GM10266 (cell line): ENCODE data around the gene USP10.

Source experiments
- DNase-seq: peaks from one replicate; pipeline ENCODE4 v3.0.0; 2012; ENCODE audit errors: extremely low spot score
- TF ChIP-seq, protein P1 (sequence below): IDR thresholded peaks from 2 replicates; pipeline ENCODE4 v1.5.1; 2012; ENCODE audit warnings: mild to moderate bottlenecking, low read depth; ENCODE audit not compliant: control insufficient read depth, insufficient read depth; ENCODE audit errors: missing control alignments

USP10 gene, protein sequence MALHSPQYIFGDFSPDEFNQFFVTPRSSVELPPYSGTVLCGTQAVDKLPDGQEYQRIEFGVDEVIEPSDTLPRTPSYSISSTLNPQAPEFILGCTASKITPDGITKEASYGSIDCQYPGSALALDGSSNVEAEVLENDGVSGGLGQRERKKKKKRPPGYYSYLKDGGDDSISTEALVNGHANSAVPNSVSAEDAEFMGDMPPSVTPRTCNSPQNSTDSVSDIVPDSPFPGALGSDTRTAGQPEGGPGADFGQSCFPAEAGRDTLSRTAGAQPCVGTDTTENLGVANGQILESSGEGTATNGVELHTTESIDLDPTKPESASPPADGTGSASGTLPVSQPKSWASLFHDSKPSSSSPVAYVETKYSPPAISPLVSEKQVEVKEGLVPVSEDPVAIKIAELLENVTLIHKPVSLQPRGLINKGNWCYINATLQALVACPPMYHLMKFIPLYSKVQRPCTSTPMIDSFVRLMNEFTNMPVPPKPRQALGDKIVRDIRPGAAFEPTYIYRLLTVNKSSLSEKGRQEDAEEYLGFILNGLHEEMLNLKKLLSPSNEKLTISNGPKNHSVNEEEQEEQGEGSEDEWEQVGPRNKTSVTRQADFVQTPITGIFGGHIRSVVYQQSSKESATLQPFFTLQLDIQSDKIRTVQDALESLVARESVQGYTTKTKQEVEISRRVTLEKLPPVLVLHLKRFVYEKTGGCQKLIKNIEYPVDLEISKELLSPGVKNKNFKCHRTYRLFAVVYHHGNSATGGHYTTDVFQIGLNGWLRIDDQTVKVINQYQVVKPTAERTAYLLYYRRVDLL

GRCh38 chr16:84699712-84700445, at the start of gene USP10:
Gene USP10 (plus strand): TSS chr16:84700000. CDS start chr16:84700091, 91 bp downstream.
- TF ChIP-seq, protein P1, sequence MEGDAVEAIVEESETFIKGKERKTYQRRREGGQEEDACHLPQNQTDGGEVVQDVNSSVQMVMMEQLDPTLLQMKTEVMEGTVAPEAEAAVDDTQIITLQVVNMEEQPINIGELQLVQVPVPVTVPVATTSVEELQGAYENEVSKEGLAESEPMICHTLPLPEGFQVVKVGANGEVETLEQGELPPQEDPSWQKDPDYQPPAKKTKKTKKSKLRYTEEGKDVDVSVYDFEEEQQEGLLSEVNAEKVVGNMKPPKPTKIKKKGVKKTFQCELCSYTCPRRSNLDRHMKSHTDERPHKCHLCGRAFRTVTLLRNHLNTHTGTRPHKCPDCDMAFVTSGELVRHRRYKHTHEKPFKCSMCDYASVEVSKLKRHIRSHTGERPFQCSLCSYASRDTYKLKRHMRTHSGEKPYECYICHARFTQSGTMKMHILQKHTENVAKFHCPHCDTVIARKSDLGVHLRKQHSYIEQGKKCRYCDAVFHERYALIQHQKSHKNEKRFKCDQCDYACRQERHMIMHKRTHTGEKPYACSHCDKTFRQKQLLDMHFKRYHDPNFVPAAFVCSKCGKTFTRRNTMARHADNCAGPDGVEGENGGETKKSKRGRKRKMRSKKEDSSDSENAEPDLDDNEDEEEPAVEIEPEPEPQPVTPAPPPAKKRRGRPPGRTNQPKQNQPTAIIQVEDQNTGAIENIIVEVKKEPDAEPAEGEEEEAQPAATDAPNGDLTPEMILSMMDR: no peak
- DNase-seq: peak; percentile 99

DNA sequence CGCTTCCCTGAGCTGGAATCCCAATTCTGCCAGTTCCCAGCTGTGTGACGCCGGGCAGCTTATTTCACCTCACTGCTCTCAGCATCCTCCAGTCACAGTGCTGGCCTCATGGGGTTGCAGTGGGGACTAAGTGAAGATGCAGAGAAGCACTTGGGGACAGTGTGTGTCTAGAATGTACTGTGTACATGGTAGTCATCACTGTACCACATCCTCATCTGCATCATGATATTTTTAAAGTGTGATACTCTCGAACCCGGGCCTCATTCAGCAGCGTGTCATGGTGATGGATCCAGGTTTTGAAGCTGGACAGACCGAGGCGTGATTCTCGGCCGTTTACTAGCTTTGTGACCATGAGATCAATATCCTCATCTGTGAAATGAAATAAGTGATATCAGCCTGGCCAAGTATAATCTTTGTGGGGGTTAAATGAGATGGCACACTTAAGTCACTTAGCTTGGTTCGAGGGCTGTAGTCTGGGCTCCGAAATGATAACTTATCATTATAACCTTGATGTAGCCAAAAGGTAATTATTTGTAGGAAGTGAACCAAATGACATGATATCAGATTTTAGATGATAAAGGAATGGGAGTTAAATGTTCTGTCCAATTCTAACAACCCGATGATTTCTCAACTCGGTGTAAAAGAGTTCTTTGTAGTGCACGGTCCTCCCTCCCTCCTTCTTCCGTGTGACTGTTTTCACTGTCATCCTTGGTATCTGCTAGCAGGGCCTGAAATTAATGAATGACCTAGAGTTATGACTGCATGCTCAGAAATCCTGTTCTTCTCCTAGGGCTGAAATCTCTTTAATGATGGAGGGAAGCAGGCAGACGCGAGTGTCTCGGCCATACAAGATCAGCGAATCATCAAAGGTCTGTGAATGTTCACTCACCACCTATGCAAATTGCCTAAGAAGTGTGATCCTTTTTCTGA, 49.5 kb upstream of the USP10 start:
- TF ChIP-seq, protein P1: no peak
- DNase-seq: no peak

DNA sequence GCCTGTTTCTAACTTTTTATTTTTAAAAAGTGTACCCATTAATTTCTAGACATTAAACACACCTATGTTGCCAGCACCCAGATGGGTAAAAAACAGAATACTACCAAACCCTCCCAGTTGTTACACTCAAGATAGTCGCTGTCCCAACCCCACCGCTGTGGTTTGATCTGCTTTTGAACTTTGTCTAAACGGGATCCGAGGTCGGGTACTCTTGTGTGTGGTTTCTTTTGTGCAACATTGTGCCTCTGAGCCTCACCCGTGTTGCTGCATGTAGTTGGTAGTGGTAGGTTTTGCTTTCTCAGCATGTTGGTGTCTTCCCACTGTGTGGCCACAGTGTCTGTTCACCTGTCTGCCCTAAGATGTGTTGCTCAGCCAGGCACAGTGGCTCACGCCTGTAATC, 47.2 kb upstream of the USP10 start:
- no peak for DNase-seq
- TF ChIP-seq, protein P1: no peak

DNA sequence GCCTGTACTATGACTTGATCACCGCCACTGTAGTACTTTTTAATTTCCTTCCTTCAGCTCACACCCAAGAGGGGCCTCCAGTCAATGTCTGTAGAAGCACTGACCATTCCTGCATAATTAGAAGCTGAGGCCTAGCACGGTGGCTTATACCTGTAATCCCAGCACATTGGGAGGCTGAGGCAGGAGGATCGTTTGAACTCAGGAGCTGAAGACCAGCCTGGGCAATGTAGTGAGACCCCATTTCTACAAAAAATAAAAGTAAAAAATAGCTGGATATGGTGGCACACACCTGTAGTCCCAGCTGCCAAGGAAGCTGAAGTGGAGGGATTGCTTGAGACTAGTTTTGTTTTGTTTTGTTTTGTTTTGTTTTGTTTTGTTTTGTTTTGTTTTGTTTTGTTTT, 45.6 kb upstream of the USP10 start:
- TF ChIP-seq, protein P1: no peak
- no peak for DNase-seq

DNA sequence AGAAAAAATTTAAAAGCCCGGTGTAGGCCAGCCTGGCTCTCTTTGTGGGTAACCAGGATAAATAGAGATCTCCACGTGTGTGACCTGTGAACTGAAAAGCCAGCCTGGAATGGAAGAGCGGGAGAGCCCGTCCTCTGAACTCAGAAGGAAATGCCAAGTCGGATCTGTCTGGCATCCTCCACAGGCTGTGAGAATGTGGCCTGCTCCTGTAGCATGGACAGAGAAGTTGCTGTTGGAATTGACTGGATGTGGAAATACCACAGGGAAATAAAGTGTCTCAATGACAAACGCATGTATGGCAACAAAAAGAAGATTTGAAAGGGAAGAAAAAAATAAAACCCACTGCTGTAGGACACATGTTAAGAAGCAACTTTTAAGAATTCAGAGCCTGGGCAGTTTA, 44.8 kb upstream of the USP10 start:
- TF ChIP-seq, protein P1: no peak
- DNase-seq: no peak

DNA sequence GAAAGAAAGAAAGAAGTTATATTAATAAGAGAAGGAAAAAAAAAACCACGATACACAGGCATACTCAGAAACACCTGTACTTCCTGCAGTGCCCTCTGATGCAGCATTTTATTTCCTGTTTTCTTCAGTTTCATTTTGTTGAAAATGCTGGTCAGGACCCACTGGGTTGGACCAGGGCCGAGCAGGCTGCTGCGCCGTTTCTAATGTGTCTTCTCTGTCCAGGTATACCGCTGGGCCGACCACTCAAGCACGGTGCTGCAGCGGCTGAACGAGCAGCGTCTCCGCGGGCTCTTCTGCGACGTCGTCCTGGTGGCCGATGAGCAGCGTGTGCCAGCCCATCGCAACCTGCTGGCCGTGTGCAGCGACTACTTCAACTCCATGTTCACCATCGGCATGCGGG, 43.2 kb upstream of the USP10 start:
- no peak for DNase-seq
- TF ChIP-seq, protein P1: no peak
